ENCODE measurements around the gene KRT85. TPM values are rescaled to one million over a fixed set of nuclear protein-coding genes. Genes with fewer than 3 reads are reported as not detected.

KRT85 gene
- total RNA-seq, 1 donor from 2014 or later = not detected

GRCh38 chr12:52395761-52396434 is 28.6 kb upstream of the KRT85 start:
- no peak for DNase-seq (ENCODE audit: extremely low read depth, low read depth, low spot score)

GRCh38 chr12:52394836-52395405 is 27.6 kb upstream of the KRT85 start:
- DNase-seq (ENCODE audit: extremely low read depth, low read depth, low spot score) = no peak

- DNase-seq (ENCODE audit: extremely low read depth, low read depth, low spot score) = no peak
Measured at GRCh38 chr12:52392465-52393007, 25.3 kb upstream of the KRT85 start.

DNA sequence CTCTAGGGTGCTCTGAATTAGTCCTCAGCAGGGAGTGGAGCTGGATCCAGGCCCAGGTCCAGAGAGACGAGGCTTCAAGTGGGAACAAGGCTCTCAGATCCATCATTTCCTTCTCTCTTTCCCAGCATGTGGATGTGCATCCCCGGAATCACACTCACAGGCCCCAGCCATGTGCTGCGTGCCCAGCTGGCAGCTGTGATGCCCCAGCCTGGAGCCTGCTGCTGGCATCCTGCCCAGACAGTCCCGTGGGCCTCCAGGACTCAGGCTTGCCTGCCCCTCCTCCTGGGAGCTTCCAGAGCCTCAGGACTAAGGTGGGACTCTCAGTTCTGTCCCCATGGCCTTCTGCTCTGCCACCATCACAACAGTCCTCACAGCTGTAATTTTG is 24.3 kb upstream of the KRT85 start:
- no peak for DNase-seq (ENCODE audit: extremely low read depth, low read depth, low spot score)

DNA sequence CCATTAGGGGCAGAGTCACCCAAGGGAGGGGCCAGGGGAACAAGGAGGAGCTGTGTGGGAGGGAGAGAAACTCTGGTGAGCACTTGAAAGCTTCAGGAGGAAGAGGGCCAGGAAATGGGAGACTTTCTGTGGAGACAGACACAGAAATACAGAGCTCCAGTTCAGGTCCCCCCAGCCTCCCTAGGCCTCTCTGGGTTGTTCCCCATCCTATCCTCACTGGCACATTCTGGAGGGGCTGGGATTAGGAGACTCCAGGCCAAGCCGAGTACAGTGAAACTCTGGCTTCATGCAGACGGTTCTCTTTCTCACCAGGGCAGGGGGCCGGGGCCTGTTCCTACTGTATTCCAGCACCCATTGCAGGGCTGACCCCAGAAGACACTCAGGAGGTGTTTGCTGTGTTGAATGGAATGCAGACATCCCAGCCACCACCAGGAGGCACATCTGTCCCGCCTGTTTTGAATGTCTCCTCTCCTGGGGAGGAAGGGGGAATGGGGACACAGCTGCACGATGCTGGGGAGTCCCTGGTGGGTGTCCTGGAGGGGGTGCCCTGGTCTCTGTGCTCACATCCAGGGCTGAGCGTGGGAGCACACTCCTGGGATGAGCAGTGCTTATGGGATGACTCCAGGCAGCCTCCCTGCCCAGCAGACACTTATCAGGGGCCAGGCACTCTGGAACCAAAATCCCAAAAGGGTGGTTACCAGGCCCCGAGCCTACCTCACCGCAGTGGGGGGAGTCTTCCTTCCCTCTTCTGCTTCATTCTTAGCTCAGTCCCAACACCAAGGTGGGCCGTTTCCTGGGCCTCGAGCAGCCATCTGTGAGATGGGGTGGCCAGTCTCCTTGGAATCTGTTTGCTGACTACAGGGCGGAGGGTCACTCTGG is 23.7 kb upstream of the KRT85 start:
- DNase-seq (ENCODE audit: extremely low read depth, low read depth, low spot score) = no peak

DNA sequence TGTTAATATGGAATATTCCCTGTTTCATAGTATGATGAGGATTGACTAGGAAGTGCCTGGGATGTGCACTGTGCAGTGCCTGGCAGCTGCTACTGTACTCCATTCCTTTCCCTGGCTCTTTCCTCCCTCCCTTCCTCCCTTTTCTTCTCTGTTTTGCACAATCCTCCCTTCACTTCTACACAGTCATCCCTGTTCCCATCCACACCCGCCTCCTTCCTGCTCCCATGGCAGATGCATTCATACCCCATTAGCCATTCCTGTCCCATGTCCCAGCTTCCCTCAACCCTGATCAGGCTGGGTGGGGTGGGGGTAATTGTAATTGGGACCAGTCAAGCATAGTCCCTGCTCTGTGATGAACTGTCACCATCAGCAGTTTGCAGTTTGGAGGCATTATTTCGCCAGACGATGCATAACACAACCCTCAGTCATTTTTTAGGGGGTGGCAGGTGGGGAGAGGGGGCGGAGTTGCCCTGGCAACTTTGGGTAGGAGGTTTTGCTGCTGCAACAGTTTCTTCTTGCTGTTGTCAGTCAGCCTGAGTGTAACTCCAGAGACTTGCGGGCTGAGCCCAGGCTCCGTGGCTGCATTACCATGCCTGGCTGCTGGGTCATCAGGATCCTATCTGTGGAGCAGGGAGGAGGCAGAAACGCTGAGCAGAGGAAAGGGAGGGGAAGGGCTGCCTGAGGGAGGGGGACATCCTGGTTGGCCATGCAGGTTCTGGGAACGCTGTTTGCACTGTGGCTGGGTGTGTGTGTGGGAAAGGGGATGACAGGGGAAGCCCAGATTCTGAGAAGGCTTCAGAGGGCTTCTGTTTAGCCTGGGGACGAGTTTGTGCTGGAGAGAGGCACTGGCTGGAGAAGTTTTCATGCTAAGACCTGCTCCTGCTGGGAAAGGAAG is 22.3 kb upstream of the KRT85 start:
- DNase-seq (ENCODE audit: extremely low read depth, low read depth, low spot score) = no peak

DNA sequence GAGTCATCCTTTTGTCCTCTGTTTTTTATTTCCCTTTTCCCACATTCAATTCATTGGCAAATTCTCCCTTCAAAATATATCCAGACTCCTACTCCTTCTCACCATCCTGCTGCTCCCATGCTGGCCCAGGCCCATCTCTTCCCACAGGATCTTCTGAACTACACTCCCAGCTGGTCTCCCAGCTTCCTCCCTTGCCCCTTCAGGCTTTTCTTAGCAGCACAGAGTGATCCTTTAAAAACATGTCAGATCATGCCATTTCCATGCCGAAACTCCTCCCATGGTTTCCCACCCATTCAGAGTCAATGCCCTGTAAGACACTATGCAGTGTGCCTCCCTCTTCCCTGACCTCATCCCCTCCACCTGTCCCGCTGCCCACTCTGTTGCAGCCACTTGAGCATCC is 20.6 kb upstream of the KRT85 start:
- no peak for DNase-seq (ENCODE audit: extremely low read depth, low read depth, low spot score)

GRCh38 chr12:52385226-52385702 is 18.0 kb upstream of the KRT85 start, which contains the start of gene KRT84:
KRT84 (minus strand) TSS chr12:52385652; CDS start chr12:52385585, 67 bp downstream.
- DNase-seq (ENCODE audit: extremely low read depth, low read depth, low spot score) = no peak

DNA sequence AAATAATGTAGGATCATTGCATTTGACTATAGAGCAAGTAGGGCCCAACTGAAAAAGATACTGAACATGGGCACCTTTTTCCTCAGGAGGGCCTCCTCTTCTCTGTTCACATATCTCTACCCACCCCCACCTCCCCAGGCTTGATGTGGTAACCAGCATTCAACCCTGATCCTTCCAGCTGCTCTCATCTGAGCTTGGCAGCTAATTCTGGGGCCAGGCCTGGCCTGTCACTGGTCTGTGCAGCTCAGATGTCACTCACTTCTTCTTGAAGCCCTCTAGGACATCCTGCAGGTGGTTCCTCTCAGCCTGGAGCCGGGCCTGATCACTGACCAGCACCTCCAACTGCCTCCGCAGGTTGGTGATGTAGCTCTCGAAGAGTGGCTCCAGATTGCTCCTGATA is 16.1 kb upstream of the KRT85 start:
- no peak for DNase-seq (ENCODE audit: extremely low read depth, low read depth, low spot score)

- DNase-seq (ENCODE audit: extremely low read depth, low read depth, low spot score) = no peak
Measured at GRCh38 chr12:52382854-52383253, 15.6 kb upstream of the KRT85 start.

DNA sequence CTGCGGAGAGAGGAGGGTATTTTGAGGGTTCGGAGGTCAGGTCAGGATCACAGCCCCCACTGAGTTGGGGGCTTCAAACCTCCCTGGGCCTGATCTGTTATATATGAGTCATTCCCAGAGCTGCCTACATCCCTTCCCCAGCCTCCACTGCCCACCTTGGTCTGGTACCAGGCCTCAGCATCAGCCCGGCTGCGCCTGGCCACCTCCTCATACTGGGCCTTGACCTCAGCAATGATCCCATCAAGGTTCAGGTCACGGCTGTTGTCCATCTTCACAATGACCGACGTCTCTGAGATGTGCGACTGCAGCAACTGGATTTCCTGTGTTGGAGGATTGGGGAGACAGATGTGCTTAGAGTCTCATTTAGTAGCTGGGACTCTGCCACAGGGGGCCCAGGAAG is 13.9 kb upstream of the KRT85 start:
- DNase-seq (ENCODE audit: extremely low read depth, low read depth, low spot score) = no peak

DNA sequence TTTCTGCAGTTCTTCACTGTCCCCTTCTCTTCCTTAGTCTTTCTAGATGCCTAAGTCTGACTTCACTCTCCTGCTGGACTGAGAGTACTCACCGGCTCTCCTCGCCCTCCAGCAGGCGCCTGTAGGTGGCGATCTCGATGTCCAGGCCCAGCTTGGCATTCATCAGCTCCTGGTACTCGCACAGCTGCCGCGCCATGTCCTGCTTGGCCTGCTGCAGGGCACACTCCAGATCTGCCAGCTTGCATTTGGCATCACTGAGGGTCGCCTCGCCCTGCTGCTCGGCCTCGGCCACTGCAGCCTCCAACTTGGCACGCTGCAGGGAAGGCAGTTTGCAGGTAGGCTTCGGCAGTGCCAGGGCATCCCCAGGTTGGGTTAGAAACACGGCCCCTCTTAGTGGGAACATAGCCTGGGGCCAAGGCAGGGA is 13.0 kb upstream of the KRT85 start:
- no peak for DNase-seq (ENCODE audit: extremely low read depth, low read depth, low spot score)

- DNase-seq (ENCODE audit: extremely low read depth, low read depth, low spot score) = no peak
Measured at GRCh38 chr12:52379536-52379935, 12.3 kb upstream of the KRT85 start.

DNA sequence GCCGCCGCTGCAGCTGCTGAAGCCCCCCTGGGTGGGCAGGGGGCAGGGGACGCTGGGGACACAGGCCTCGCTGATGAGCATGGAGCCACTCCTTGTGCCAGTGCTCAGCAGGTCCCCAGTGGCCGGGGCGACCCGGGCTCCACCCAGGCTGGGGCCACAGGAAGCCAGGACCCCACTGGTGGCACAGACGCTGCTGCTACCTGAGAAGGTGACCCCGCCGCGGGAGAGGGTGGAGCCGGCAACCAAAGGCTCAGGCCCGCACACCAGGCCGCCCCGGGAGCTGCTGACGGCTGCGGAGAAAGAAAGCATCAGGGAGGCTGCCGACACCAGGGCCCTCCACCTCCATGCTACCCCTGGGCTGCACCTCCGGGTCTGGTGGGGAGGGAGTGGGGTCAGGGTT is 10.8 kb upstream of the KRT85 start:
- no peak for DNase-seq (ENCODE audit: extremely low read depth, low read depth, low spot score)

DNA sequence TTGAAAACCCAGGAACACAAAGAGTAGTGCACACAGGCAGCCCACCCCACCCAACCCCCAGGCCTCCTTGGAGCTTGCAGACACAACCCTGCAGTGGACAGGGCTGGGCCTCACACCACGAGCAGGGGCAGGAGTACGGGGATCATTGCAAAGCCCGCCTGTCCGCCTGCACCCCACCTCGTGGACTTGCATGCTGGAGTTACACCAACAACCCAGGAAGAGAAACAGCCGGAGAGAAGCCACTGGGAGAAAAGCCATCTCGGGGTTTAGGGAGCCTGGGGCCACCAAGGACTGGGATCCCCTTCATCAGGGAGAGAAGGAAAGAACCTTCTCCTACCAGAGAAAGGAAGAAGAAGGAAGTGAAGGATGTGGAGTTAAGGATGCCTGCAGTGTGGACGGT is 10.0 kb upstream of the KRT85 start:
- DNase-seq (ENCODE audit: extremely low read depth, low read depth, low spot score) = no peak

DNA sequence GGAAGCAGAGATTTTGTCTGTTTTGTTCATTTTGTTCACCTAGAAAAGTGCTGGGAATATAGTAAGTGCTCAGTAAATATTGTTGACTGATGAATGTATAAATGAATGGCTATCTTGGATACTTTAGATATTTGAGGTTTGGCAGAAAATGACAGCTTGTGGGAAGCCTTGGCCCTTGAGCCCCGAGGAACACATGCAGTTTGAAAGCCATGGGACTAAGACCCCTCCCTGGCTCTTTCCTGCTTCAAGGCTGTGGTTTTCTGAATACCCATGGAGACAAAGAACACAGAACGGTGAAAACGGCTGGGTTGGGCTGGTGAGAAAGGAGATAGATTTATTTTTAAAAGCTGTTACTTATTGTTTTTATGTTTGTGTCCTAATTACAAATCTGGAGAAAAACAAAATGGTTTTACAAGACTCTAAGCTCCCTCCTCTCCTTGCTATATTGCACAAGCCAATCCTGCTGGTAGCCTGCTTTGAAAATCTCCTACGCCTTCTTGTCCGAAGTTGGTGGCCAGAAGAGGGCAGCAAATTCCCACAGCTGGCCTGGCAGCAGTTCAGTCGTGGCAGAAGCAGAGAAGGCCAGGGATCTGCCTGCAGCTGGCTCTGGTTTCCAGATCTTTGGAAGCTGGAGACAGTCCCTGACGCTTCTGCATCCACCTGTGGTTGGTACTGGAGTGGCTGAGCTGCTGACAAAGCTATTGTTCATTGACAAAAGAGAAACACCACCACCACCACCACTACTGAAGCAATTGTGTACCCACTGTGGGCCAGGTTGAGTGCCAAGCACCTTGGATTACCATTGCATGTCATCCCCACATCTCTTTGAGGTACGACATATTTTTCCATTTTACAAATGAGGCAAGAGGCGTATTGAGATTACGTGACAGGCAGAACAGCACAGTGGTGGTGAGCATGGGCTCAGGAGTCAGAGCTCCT is 5.2 kb upstream of the KRT85 start:
- peak; percentile 41 for DNase-seq (ENCODE audit: extremely low read depth, low read depth, low spot score)

GRCh38 chr12:52371716-52372115 is 4.4 kb upstream of the KRT85 start:
- DNase-seq (ENCODE audit: extremely low read depth, low read depth, low spot score) = no peak

DNA sequence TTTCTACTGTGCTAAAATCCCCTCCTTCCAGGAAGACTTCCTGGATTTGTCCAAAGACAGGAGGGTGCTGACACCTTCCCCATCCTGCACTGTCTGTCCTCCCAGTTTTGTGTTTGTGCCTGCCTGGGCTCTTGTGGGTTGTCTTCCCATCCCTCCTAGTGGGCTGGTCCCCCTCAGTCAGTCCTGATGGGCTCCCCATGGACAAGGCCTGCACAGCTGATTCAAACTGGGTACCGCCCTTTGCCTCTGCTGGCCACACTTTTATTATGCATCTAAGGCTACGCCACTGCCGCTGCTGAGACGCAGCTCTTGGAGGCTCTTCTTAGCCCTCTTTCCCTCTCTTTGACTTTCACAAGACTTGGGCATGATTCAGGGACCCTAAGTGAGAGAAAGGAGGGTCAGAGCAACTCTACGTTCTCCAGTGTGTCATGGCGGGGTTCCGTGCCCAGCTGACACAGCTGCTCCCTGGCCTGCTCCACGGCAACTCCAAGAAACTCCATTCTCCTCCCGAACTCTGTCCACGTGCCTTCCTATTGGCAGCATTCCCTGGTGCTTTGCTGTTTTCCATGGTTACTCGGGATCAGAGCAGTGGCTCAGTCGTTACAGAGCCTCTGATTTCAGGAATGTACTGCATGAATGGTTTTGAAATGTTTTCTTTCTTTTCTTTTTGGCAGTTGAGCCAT is 3.8 kb upstream of the KRT85 start:
- no peak for DNase-seq (ENCODE audit: extremely low read depth, low read depth, low spot score)

GRCh38 chr12:52369809-52370208 is 2.5 kb upstream of the KRT85 start:
- DNase-seq (ENCODE audit: extremely low read depth, low read depth, low spot score) = no peak
